Bronchial smooth muscle cell (primary cell): ENCODE data around the gene KRT73. TPM values are rescaled to one million over a fixed set of nuclear protein-coding genes. Genes with fewer than 3 reads are reported as not detected.

Experiments
- total RNA-seq: library from RNA; depleted of rRNA; stranded (reverse); fragments of >200 nt; gene quantifications from 2 replicates; pipeline ENCODE4 v1.2.1, GENCODE V29; 2014

The KRT73 gene
- total RNA-seq = not detected in 2 replicates

GRCh38 chr12:52618216-52618615, at the start of gene KRT73:
TSS of gene KRT73 (minus strand) at chr12:52618559. CDS start at chr12:52618524, 35 bp downstream.

GRCh38 chr12:52651726-52652261, 33.4 kb upstream of the KRT73 start, which contains the start of gene KRT2:
TSS of gene KRT2 (minus strand) at chr12:52652211. CDS start at chr12:52652142, 69 bp downstream.

GRCh38 chr12:52600941-52601481, 17.3 kb downstream of the KRT73 start, which contains the start of gene KRT72:
TSS of gene KRT72 (minus strand) at chr12:52601463. CDS start at chr12:52601452, 11 bp downstream.

DNA sequence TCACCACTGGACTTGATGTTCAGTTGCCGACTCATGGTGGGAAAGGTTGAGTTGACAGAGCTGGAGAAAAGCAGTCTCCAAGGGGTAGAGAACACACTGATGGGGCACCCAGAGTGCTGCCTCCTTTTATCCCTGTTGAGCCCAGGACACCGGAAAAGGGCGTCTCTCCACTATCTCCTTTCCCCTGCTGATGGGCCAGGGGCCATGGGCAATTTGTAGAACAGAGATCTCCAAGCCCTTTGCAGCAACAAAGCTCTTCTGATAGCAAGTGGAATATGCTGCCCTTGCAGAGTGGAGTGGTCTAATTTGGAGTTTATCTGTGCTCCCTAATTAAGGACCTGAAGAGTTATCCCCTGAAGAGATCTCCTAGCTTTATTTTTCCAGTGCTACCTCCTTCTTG, 44.6 kb downstream of the KRT73 start, which contains the start of gene KRT74:
KRT74 (minus strand) TSS at position 101 of the 400 bp plus-strand sequence; CDS start at position 35, 66 bp downstream.

Other genes starting within 250 kb of the KRT73 start
- gene KRT84, start 232.9 kb downstream of the KRT73 start, total RNA-seq = not detected in 2 replicates
- not detected in 2 replicates for gene KRT82, start 212.2 kb downstream of the KRT73 start, total RNA-seq
- not detected in 2 replicates for gene KRT75, start 184.2 kb downstream of the KRT73 start, total RNA-seq
- gene KRT6B, start 166.4 kb downstream of the KRT73 start, total RNA-seq = 0.47 and 2.0 TPM in 2 replicates
- under 0.01 TPM in 1 of 2 replicates, not detected in the other for gene KRT6C, start 144.8 kb downstream of the KRT73 start, total RNA-seq
- gene KRT6A, start 125.3 kb downstream of the KRT73 start, total RNA-seq = 2.5 and 18.4 TPM in 2 replicates
- 2.7 and 14.9 TPM in 2 replicates for gene KRT5, start 98.2 kb downstream of the KRT73 start, total RNA-seq
- gene KRT71, start 65.4 kb downstream of the KRT73 start, total RNA-seq = not detected in 2 replicates
- gene KRT74, start 44.7 kb downstream of the KRT73 start, total RNA-seq = not detected in 2 replicates
- gene KRT72, start 17.1 kb downstream of the KRT73 start, total RNA-seq = not detected in 2 replicates
- not detected in 2 replicates for gene KRT2, start 33.7 kb upstream of the KRT73 start, total RNA-seq
- not detected in 2 replicates for gene KRT1, start 61.8 kb upstream of the KRT73 start, total RNA-seq
- not detected in 2 replicates for gene KRT77, start 85.0 kb upstream of the KRT73 start, total RNA-seq
- gene KRT76, start 158.8 kb upstream of the KRT73 start, total RNA-seq = not detected in 2 replicates
- not detected in 2 replicates for gene KRT3, start 177.6 kb upstream of the KRT73 start, total RNA-seq
- gene KRT4, start 195.6 kb upstream of the KRT73 start, total RNA-seq = 0.34 TPM in 1 of 2 replicates, not detected in the other
- gene KRT79, start 215.8 kb upstream of the KRT73 start, total RNA-seq = not detected in 2 replicates
- not detected in 2 replicates for gene KRT78, start 230.4 kb upstream of the KRT73 start, total RNA-seq